HG02678 (cell line): ENCODE measurements around the gene IPP.
"Not testable (repeated sequence)": the region's sequence is repeated elsewhere in the genome, so short reads cannot be mapped to it uniquely, and the experiment has no call there.

Experiments
- ATAC-seq: cut with Tn5 transposase; IDR thresholded peaks from one replicate; pipeline ENCODE4 v1.9.1; 2021; ENCODE audit warnings: mild to moderate bottlenecking, moderate library complexity; ENCODE audit not compliant: unreplicated experiment

The IPP gene

GRCh38 chr1:45746922-45747321 is 3.5 kb downstream of the IPP start:
- ATAC-seq, result no peak

GRCh38 chr1:45739641-45740156 is 10.8 kb downstream of the IPP start:
- ATAC-seq, result not testable (repeated sequence)

- no peak for ATAC-seq
These were observed 11.3 kb downstream of the IPP start for GRCh38 chr1:45739137-45739536.

- no peak for ATAC-seq
These were observed 19.6 kb downstream of the IPP start for GRCh38 chr1:45730780-45731319.

GRCh38 chr1:45730075-45730779 is 20.2 kb downstream of the IPP start:
- ATAC-seq, result no peak

GRCh38 chr1:45726007-45726406 is 24.4 kb downstream of the IPP start:
- ATAC-seq, result not testable (repeated sequence)

- no peak for ATAC-seq
These were observed 27.1 kb downstream of the IPP start for GRCh38 chr1:45723248-45723930.

GRCh38 chr1:45722809-45723208 is 27.6 kb downstream of the IPP start:
- no peak for ATAC-seq

- ATAC-seq, result no peak
These were observed 29.2 kb downstream of the IPP start for GRCh38 chr1:45721207-45721606.

GRCh38 chr1:45718289-45718688 is 32.2 kb downstream of the IPP start:
- ATAC-seq, result no peak

GRCh38 chr1:45717386-45717785 is 33.1 kb downstream of the IPP start:
- ATAC-seq, result not testable (repeated sequence)

GRCh38 chr1:45716700-45717099 is 33.8 kb downstream of the IPP start:
- no peak for ATAC-seq

GRCh38 chr1:45713711-45714110 is 36.7 kb downstream of the IPP start:
- ATAC-seq, result no peak

GRCh38 chr1:45704637-45705036 is 45.8 kb downstream of the IPP start:
- ATAC-seq, result no peak

- ATAC-seq, result no peak
These were observed 55.6 kb downstream of the IPP start for GRCh38 chr1:45694823-45695222.

GRCh38 chr1:45693811-45694210 is 56.6 kb downstream of the IPP start:
- ATAC-seq, result not testable (repeated sequence)

GRCh38 chr1:45687754-45688740 is 62.4 kb downstream of the IPP start, which contains the start of gene TMEM69:
TMEM69 (plus strand) TSS chr1:45688181; CDS start chr1:45691069, 2,888 bp downstream.
- no peak for ATAC-seq

- peak; percentile 83 for ATAC-seq
These were observed 63.3 kb downstream of the IPP start for GRCh38 chr1:45687014-45687753.

- ATAC-seq, result peak; percentile 56
These were observed 64.0 kb downstream of the IPP start, which contains the start of gene GPBP1L1 for GRCh38 chr1:45686288-45687013. GPBP1L1 (minus strand) TSS chr1:45686533; CDS start chr1:45659087, 27,446 bp downstream.
